Hepatocyte (in vitro differentiated cells): Measurements from ENCODE around the gene ZBTB20.

Experiments used
- EZH2 ChIP-seq: fragments of 200-600 bp; sonication (generic); IDR thresholded peaks from 2 replicates; pipeline ENCODE4 v1.6.1; 2016; ENCODE audit warnings: antibody characterized with exemption, mild to moderate bottlenecking, borderline replicate concordance
- EZH2phosphoT487 ChIP-seq: fragments of 200-600 bp; sonication (generic); IDR thresholded peaks from one replicate; pipeline ENCODE4 v1.6.1; 2018; ENCODE audit warnings: antibody characterized with exemption, mild to moderate bottlenecking, low read depth, moderate library complexity; ENCODE audit not compliant: unreplicated experiment, severe bottlenecking
- TF ChIP-seq, protein P1 (sequence below): fragments of 200-600 bp; sonication (generic); IDR thresholded peaks from 2 replicates; pipeline ENCODE4 v1.5.1; 2016; ENCODE audit warnings: antibody characterized with exemption, mild to moderate bottlenecking; ENCODE audit not compliant: poor library complexity

DNA sequence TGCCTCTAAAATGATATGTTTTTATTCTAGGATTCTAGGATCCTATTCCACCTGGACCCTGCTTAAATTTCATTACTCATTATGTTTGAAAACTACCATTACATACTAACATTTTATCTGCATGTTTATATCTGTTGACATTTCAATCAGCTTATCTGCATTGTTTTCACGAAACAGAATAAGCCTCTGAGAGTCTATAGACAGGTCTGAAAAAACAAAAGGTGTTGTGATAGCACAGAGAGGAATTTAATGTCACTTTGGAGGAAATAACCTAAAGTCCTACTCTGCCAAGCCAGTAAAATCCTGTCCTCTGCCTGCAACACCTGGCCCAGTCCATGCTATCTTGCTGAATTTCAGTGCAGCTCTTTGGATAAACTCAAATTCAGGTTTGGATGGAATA is 315.2 kb downstream of the ZBTB20 start:
- TF ChIP-seq, protein P1, sequence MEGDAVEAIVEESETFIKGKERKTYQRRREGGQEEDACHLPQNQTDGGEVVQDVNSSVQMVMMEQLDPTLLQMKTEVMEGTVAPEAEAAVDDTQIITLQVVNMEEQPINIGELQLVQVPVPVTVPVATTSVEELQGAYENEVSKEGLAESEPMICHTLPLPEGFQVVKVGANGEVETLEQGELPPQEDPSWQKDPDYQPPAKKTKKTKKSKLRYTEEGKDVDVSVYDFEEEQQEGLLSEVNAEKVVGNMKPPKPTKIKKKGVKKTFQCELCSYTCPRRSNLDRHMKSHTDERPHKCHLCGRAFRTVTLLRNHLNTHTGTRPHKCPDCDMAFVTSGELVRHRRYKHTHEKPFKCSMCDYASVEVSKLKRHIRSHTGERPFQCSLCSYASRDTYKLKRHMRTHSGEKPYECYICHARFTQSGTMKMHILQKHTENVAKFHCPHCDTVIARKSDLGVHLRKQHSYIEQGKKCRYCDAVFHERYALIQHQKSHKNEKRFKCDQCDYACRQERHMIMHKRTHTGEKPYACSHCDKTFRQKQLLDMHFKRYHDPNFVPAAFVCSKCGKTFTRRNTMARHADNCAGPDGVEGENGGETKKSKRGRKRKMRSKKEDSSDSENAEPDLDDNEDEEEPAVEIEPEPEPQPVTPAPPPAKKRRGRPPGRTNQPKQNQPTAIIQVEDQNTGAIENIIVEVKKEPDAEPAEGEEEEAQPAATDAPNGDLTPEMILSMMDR, result no peak
- TF ChIP-seq EZH2, result no peak
- no peak for TF ChIP-seq EZH2phosphoT487
